PC-9 (cell line): ENCODE results near the gene KCTD12. TPM values are rescaled to one million over a fixed set of nuclear protein-coding genes. Genes with fewer than 3 reads are reported as not detected.

Experiments used
- BruUV-seq: library from RNA; stranded (reverse); fragments of 400-500 nt; replicated peaks from 2 replicates; lab custom pipeline; 2021; lab: Mats Ljungman, UMichigan
- CTCF ChIA-PET: fragments of 300-600 bp; sonication (Branson Sonifier 250); formaldehyde crosslinking; loops from one replicate; lab custom pipeline; 2022; ENCODE audit warnings: antibody characterized with exemption; lab: Charles Lee
- POLR2A ChIA-PET: fragments of 300-600 bp; sonication (Branson Sonifier 250); formaldehyde crosslinking; loops from one replicate; lab custom pipeline; 2022; ENCODE audit warnings: antibody characterized with exemption; ENCODE audit not compliant: unreplicated experiment; lab: Charles Lee
- DNase-seq, 2 experiments: peaks; one replicate each; pipeline versions ENCODE4 v3.0.0 to v3.0.0-alpha.2; 2015 to 2022; ENCODE audit warnings: mixed read lengths in 1 of 2
- H2AFZ ChIP-seq: fragments of 200-600 bp; sonication (generic); 2 replicates; pipeline ENCODE4 v1.8.1; 2017; ENCODE audit warnings: antibody characterized with exemption
- H3F3A ChIP-seq: fragments of 200-600 bp; sonication (generic); 2 replicates; pipeline ENCODE4 v1.8.1; 2017; ENCODE audit warnings: antibody characterized with exemption, mild to moderate bottlenecking, low read depth; ENCODE audit not compliant: insufficient read depth
- H3K27ac ChIP-seq: fragments of 200-600 bp; sonication (generic); 2 replicates; pipeline ENCODE4 v1.6.1; 2016; ENCODE audit warnings: mixed run types
- H3K27me3 ChIP-seq: fragments of 200-600 bp; sonication (generic); 2 replicates; pipeline ENCODE4 v1.6.1; 2016; ENCODE audit warnings: low read depth, mixed run types; ENCODE audit not compliant: insufficient read depth
- H3K36me3 ChIP-seq: fragments of 200-600 bp; sonication (generic); 2 replicates; pipeline ENCODE4 v1.6.1; 2016; ENCODE audit warnings: low read depth, mixed run types
- H3K4me1 ChIP-seq: fragments of 200-600 bp; sonication (generic); replicated peaks from 2 replicates; pipeline ENCODE4 v1.6.1; 2016; ENCODE audit warnings: mixed run types; ENCODE audit not compliant: insufficient read depth
- H3K4me2 ChIP-seq: fragments of 200-600 bp; sonication (generic); 2 replicates; pipeline ENCODE4 v1.6.1; 2017; ENCODE audit warnings: mixed run types
- H3K4me3 ChIP-seq: fragments of 200-600 bp; sonication (generic); 2 replicates; pipeline ENCODE4 v1.6.1; 2016; ENCODE audit warnings: mixed run types
- H3K79me2 ChIP-seq: fragments of 200-600 bp; sonication (generic); 2 replicates; pipeline ENCODE4 v1.6.1; 2017; ENCODE audit warnings: low read depth, mixed run types
- H3K9me2 ChIP-seq: fragments of 200-600 bp; sonication (generic); 2 replicates; pipeline ENCODE4 v1.8.1; 2017; ENCODE audit warnings: mild to moderate bottlenecking; ENCODE audit not compliant: insufficient read depth
- H3K9me3 ChIP-seq: fragments of 200-600 bp; sonication (generic); 2 replicates; pipeline ENCODE4 v1.8.1; 2016; ENCODE audit warnings: low read depth; ENCODE audit not compliant: insufficient read depth
- H4K20me1 ChIP-seq: fragments of 200-600 bp; sonication (generic); 2 replicates; pipeline ENCODE4 v1.8.1; 2017; ENCODE audit not compliant: insufficient read depth
- CTCF ChIP-seq: fragments of 200-600 bp; sonication (generic); conservative IDR thresholded peaks from 2 replicates; pipeline ENCODE4 v1.6.1; 2017; ENCODE audit warnings: mixed run types, antibody characterized with exemption, mild to moderate bottlenecking, moderate library complexity
- EZH2 ChIP-seq: fragments of 200-600 bp; sonication (generic); IDR thresholded peaks from 2 replicates; pipeline ENCODE4 v1.8.0; 2017; ENCODE audit warnings: antibody characterized with exemption, low read depth
- intact Hi-C: fragments of 100-400 bp; cut with micrococcal nuclease; formaldehyde crosslinking; loops from one replicate; pipeline ENCODE4 v1.10.0; 2022; ENCODE audit not compliant: unreplicated experiment
- total RNA-seq: library from RNA; stranded (reverse); gene quantifications from 2 replicates; pipeline ENCODE4 v1.2.3, GENCODE V29; 2021

The KCTD12 gene
- total RNA-seq, 1 experiment from 2014 or later = 0.15 TPM

GRCh38 chr13:76837801-76838200 is 48.4 kb downstream of the KCTD12 start:
- no peak overlapping the region for H3K4me3 ChIP-seq
- H3K9me2 ChIP-seq = no peaks in the 10 kb centered on the region
- ChIA-PET POLR2A (no interaction called here), CTCF (no interaction called here)
- no TSS peak for BruUV-seq
- no peak overlapping the region for H3K4me2 ChIP-seq
- H3K27ac ChIP-seq = no peak overlapping the region
- H3K27me3 ChIP-seq = no peaks in the 10 kb centered on the region
- no peaks in the 10 kb centered on the region for H3K36me3 ChIP-seq
- H3K79me2 ChIP-seq = no peaks in the 10 kb centered on the region
- no peak for TF ChIP-seq EZH2
- no peak for TF ChIP-seq CTCF
- H3K9me3 ChIP-seq = no peaks in the 10 kb centered on the region
- H3K4me1 ChIP-seq = no peaks in the 10 kb centered on the region
- intact Hi-C loops = no loop called here
- H3F3A ChIP-seq = no peaks in the 10 kb centered on the region
- no peaks in the 10 kb centered on the region for H4K20me1 ChIP-seq
- no peak overlapping the region for H2AFZ ChIP-seq
- no peak for DNase-seq

DNA sequence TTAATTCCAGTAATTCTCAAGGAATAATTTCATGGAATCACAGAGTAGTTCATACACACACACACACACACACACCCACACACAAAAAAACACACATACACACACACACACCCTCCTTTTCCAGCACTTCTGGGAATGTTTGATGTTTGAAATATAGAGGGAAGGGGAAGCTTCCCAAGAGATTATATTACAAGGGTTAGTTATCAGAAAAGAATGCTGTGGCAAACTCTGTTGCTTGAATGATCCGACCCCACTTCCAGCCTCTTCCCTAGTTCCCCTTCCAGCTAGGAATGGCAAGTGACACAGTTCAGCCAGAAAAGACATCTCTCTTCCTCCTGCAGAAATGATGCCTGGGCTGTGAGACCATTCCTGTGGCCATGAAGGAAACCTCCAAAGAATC is 49.9 kb downstream of the KCTD12 start:
- no peaks in the 10 kb centered on the region for H3K9me2 ChIP-seq
- no peaks in the 10 kb centered on the region for H3K36me3 ChIP-seq
- no TSS peak for BruUV-seq
- H3K4me2 ChIP-seq = no peak overlapping the region
- TF ChIP-seq CTCF = no peak
- TF ChIP-seq EZH2 = no peak
- H3K79me2 ChIP-seq = no peaks in the 10 kb centered on the region
- intact Hi-C loops = no loop called here
- H3K9me3 ChIP-seq = no peaks in the 10 kb centered on the region
- H2AFZ ChIP-seq = no peak overlapping the region
- no peaks in the 10 kb centered on the region for H3F3A ChIP-seq
- H4K20me1 ChIP-seq = no peaks in the 10 kb centered on the region
- ChIA-PET CTCF (no interaction called here), POLR2A (no interaction called here)
- no peaks in the 10 kb centered on the region for H3K4me1 ChIP-seq
- H3K27ac ChIP-seq = no peak overlapping the region
- no peak overlapping the region for H3K4me3 ChIP-seq
- H3K27me3 ChIP-seq = no peaks in the 10 kb centered on the region
- DNase-seq = no peak

GRCh38 chr13:76833441-76833954 is 52.7 kb downstream of the KCTD12 start:
- Histone ChIP-seq H3K27me3 (no peaks in the 10 kb centered on the region), H2AFZ (no peak overlapping the region), H3K27ac (no peak overlapping the region), H3K79me2 (no peaks in the 10 kb centered on the region), H4K20me1 (no peaks in the 10 kb centered on the region), H3F3A (no peaks in the 10 kb centered on the region), H3K4me2 (no peak overlapping the region), H3K9me3 (no peaks in the 10 kb centered on the region), H3K4me3 (no peak overlapping the region), H3K36me3 (no peaks in the 10 kb centered on the region), H3K9me2 (no peaks in the 10 kb centered on the region), H3K4me1 (no peaks in the 10 kb centered on the region)
- TF ChIP-seq CTCF (no peak), EZH2 (no peak)
- ChIA-PET CTCF (no interaction called here), POLR2A (no interaction called here)
- no peak for DNase-seq
- no TSS peak for BruUV-seq
- intact Hi-C loops = no loop called here
